T-helper 17 cell (primary cell): Measurements from ENCODE around the gene AGK. TPM values are rescaled to one million over a fixed set of nuclear protein-coding genes. Genes with fewer than 3 reads are reported as not detected.
"Not testable (repeated sequence)": the region's sequence is repeated elsewhere in the genome, so short reads cannot be mapped to it uniquely, and the experiment has no call there.

Experiments
- ATAC-seq: fragments of 150-1000 bp; cut with Tn5 transposase; 2 replicates; pipeline ENCODE4 v1.10.0; 2021; ENCODE audit warnings: mild to moderate bottlenecking, moderate library complexity
- DNase-seq, 3 donors: peaks; one replicate each; pipeline versions ENCODE4 v3.0.0 to v3.0.0-alpha.2; 2020 to 2021
- H3K9me3 ChIP-seq: one replicate; pipeline ENCODE4 v1.7.0; 2013; ENCODE audit warnings: low read length, mild to moderate bottlenecking; ENCODE audit not compliant: control insufficient read depth, poor library complexity, severe bottlenecking
- H3K27ac Mint-ChIP-seq: one replicate; pipeline ENCODE4 v1.8.0; 2022; ENCODE audit warnings: mild to moderate bottlenecking, moderate library complexity, mixed read lengths
- H3K27me3 Mint-ChIP-seq: one replicate; pipeline ENCODE4 v1.8.0; 2022; ENCODE audit warnings: mixed read lengths
- H3K36me3 Mint-ChIP-seq: one replicate; pipeline ENCODE4 v1.8.0; 2022; ENCODE audit warnings: low read depth, mixed read lengths
- H3K4me1 Mint-ChIP-seq: one replicate; pipeline ENCODE4 v1.8.0; 2022; ENCODE audit warnings: mild to moderate bottlenecking, mixed read lengths
- H3K4me3 Mint-ChIP-seq: one replicate; pipeline ENCODE4 v1.8.0; 2022; ENCODE audit warnings: mild to moderate bottlenecking, moderate library complexity, mixed read lengths
- total RNA-seq, 4 donors: library from RNA in 2 of 4; stranded (reverse) in 2 of 4; gene quantifications; one replicate each; pipeline ENCODE4 v1.2.3 and lab custom pipeline; 2022 to 2026

AGK gene
- total RNA-seq, 2 donors from 2014 or later: 25.9 to 27.4 TPM

- peak; percentile 17 to 54 (median 35) for DNase-seq
- no peak overlapping the region for H3K4me3 Mint-ChIP-seq
Measured at GRCh38 chr7:141533149-141533949, 17.9 kb upstream of the AGK start.

GRCh38 chr7:141534757-141535737 lies 16.2 kb upstream of the AGK start:
- H3K27ac Mint-ChIP-seq: peak overlapping the region; percentile 61
- no peak overlapping the region for H3K4me3 Mint-ChIP-seq
- H3K36me3 Mint-ChIP-seq: peaks cover 5% of the 10 kb centered on the region
- ATAC-seq (no peak), DNase-seq (no peak)
- H3K9me3 ChIP-seq: no peaks in the 10 kb centered on the region
- H3K4me1 Mint-ChIP-seq: no peaks in the 10 kb centered on the region
- peaks cover 46% of the 10 kb centered on the region for H3K27me3 Mint-ChIP-seq

More at GRCh38 chr7:141533149-141533949, 17.9 kb upstream of the AGK start:
- Mint-ChIP-seq H3K4me1 (no peaks in the 10 kb centered on the region), H3K36me3 (peaks cover 5% of the 10 kb centered on the region), H3K27ac (no peak overlapping the region), H3K27me3 (peaks cover 56% of the 10 kb centered on the region)
- H3K9me3 ChIP-seq: no peaks in the 10 kb centered on the region
- ATAC-seq: peak; percentile 68

GRCh38 chr7:141537906-141538305 lies 13.3 kb upstream of the AGK start:
- H3K9me3 ChIP-seq: no peaks in the 10 kb centered on the region
- peaks cover 60% of the 10 kb centered on the region for H3K27me3 Mint-ChIP-seq
- ATAC-seq (no peak), DNase-seq (no peak)
- H3K27ac Mint-ChIP-seq: no peak overlapping the region
- H3K36me3 Mint-ChIP-seq: peaks cover 5% of the 10 kb centered on the region
- H3K4me3 Mint-ChIP-seq: no peak overlapping the region
- no peaks in the 10 kb centered on the region for H3K4me1 Mint-ChIP-seq

- Mint-ChIP-seq H3K27ac (no peak overlapping the region), H3K27me3 (peaks cover 40% of the 10 kb centered on the region), H3K4me3 (no peak overlapping the region), H3K36me3 (no peaks in the 10 kb centered on the region), H3K4me1 (no peaks in the 10 kb centered on the region)
- no peak for ATAC-seq
- DNase-seq: no peak
- no peaks in the 10 kb centered on the region for H3K9me3 ChIP-seq
Measured at GRCh38 chr7:141541375-141541774, 9.8 kb upstream of the AGK start.

- ATAC-seq: no peak
- Mint-ChIP-seq H3K36me3 (peaks cover 2% of the 10 kb centered on the region), H3K27me3 (peaks cover 21% of the 10 kb centered on the region)
Measured at GRCh38 chr7:141544831-141545230, 6.4 kb upstream of the AGK start.

GRCh38 chr7:141549582-141549981 lies 1.6 kb upstream of the AGK start:
- no peak overlapping the region for H3K27ac Mint-ChIP-seq
- no peak for DNase-seq
- ATAC-seq: no peak
- peaks cover 6% of the 10 kb centered on the region for H3K36me3 Mint-ChIP-seq
- H3K4me3 Mint-ChIP-seq: no peak overlapping the region
- peaks cover 23% of the 10 kb centered on the region for H3K4me1 Mint-ChIP-seq
- no peaks in the 10 kb centered on the region for H3K27me3 Mint-ChIP-seq
- no peaks in the 10 kb centered on the region for H3K9me3 ChIP-seq

More at GRCh38 chr7:141544831-141545230, 6.4 kb upstream of the AGK start:
- no peak overlapping the region for H3K4me3 Mint-ChIP-seq
- H3K9me3 ChIP-seq: no peaks in the 10 kb centered on the region
- H3K4me1 Mint-ChIP-seq: no peaks in the 10 kb centered on the region
- DNase-seq: no peak
- no peak overlapping the region for H3K27ac Mint-ChIP-seq

GRCh38 chr7:141550386-141551093 lies 670 bp upstream of the AGK start:
- no peaks in the 10 kb centered on the region for H3K27me3 Mint-ChIP-seq
- H3K36me3 Mint-ChIP-seq: peaks cover 9% of the 10 kb centered on the region
- peaks cover 28% of the 10 kb centered on the region for H3K4me1 Mint-ChIP-seq
- peak overlapping the region; percentile 82 for H3K27ac Mint-ChIP-seq
- DNase-seq (no peak), ATAC-seq (no peak)
- H3K4me3 Mint-ChIP-seq: peak overlapping the region; percentile 88
- no peaks in the 10 kb centered on the region for H3K9me3 ChIP-seq

GRCh38 chr7:141551782-141552181 lies 572 bp downstream of the AGK start:
- Mint-ChIP-seq H3K4me3 (peak overlapping the region; percentile 88), H3K4me1 (peaks cover 29% of the 10 kb centered on the region), H3K36me3 (peaks cover 15% of the 10 kb centered on the region), H3K27me3 (no peaks in the 10 kb centered on the region), H3K27ac (peak overlapping the region; percentile 82)
- DNase-seq (no peak), ATAC-seq (no peak)
- H3K9me3 ChIP-seq: no peaks in the 10 kb centered on the region

GRCh38 chr7:141557360-141557759 lies 6.2 kb downstream of the AGK start:
- H3K4me3 Mint-ChIP-seq: no peak overlapping the region
- peak overlapping the region; percentile 32 for H3K27ac Mint-ChIP-seq
- H3K27me3 Mint-ChIP-seq: no peaks in the 10 kb centered on the region
- peaks cover 17% of the 10 kb centered on the region for H3K36me3 Mint-ChIP-seq
- ATAC-seq: no peak
- no peak for DNase-seq
- H3K9me3 ChIP-seq: peaks cover 3% of the 10 kb centered on the region
- H3K4me1 Mint-ChIP-seq: peaks cover 39% of the 10 kb centered on the region

- peak overlapping the region; percentile 32 for H3K27ac Mint-ChIP-seq
- H3K4me1 Mint-ChIP-seq: peaks cover 33% of the 10 kb centered on the region
- H3K36me3 Mint-ChIP-seq: peaks cover 17% of the 10 kb centered on the region
- not testable (repeated sequence) for H3K27me3 Mint-ChIP-seq, H3K9me3 ChIP-seq, H3K4me3 Mint-ChIP-seq, DNase-seq
- ATAC-seq: peak; percentile 18
Measured at GRCh38 chr7:141557831-141558531, 6.8 kb downstream of the AGK start.

- Mint-ChIP-seq H3K4me3 (no peak overlapping the region), H3K36me3 (peaks cover 20% of the 10 kb centered on the region), H3K27ac (peak overlapping the region; percentile 32), H3K4me1 (peaks cover 29% of the 10 kb centered on the region), H3K27me3 (no peaks in the 10 kb centered on the region)
- ATAC-seq (peak; percentile 81), DNase-seq (no peak)
- H3K9me3 ChIP-seq: peaks cover 3% of the 10 kb centered on the region
Measured at GRCh38 chr7:141558544-141559183, 7.5 kb downstream of the AGK start.

GRCh38 chr7:141559961-141560360 lies 8.8 kb downstream of the AGK start:
- DNase-seq (no peak), ATAC-seq (no peak)
- Mint-ChIP-seq H3K4me3 (peak overlapping the region; percentile 9), H3K36me3 (peaks cover 22% of the 10 kb centered on the region), H3K4me1 (peaks cover 30% of the 10 kb centered on the region), H3K27me3 (no peaks in the 10 kb centered on the region), H3K27ac (no peak overlapping the region)
- H3K9me3 ChIP-seq: peaks cover 3% of the 10 kb centered on the region
